CD4-positive, CD25-positive, alpha-beta regulatory T cell (primary cell): ENCODE results near the gene TCEAL3. TPM values are rescaled to one million over a fixed set of nuclear protein-coding genes. Genes with fewer than 3 reads are reported as not detected.
A peak's percentile ranks its signal among the peaks of the same experiment; 100 is the strongest.
"Not testable (repeated sequence)": the region's sequence is repeated elsewhere in the genome, so short reads cannot be mapped to it uniquely, and the experiment has no call there.

Experiments
- ATAC-seq, 2 donors: fragments of 150-1000 bp; cut with Tn5 transposase; one replicate each; pipeline ENCODE4 v1.10.0; 2021; ENCODE audit warnings: low read depth in 2 of 2, moderate number of reproducible peaks in 2 of 2, moderate library complexity in 1 of 2
- DNase-seq, 3 donors: peaks; one replicate each; pipeline versions ENCODE4 v3.0.0 to v3.0.0-alpha.2; 2012 to 2022; ENCODE audit warnings: mixed read lengths in 1 of 3
- H3K27ac ChIP-seq: one replicate; pipeline ENCODE4 v1.7.0; 2013; ENCODE audit warnings: mild to moderate bottlenecking, low read length; ENCODE audit not compliant: insufficient read depth, poor library complexity, severe bottlenecking
- H3K27me3 ChIP-seq: one replicate; pipeline ENCODE4 v1.7.0; 2013; ENCODE audit warnings: low read length; ENCODE audit not compliant: control insufficient read depth, insufficient read depth
- H3K36me3 ChIP-seq: one replicate; pipeline ENCODE4 v1.7.0; 2013; ENCODE audit warnings: mild to moderate bottlenecking, low read length, moderate library complexity; ENCODE audit not compliant: control insufficient read depth, insufficient read depth
- H3K4me1 ChIP-seq: 2 replicates; pipeline ENCODE4 v1.7.0; 2013; ENCODE audit warnings: mild to moderate bottlenecking, low read length; ENCODE audit not compliant: insufficient read depth, control insufficient read depth, poor library complexity, severe bottlenecking
- H3K4me3 ChIP-seq: one replicate; pipeline ENCODE4 v1.7.0; 2013; ENCODE audit warnings: low read depth, mild to moderate bottlenecking, low read length, moderate library complexity
- H3K9me3 ChIP-seq, 2 experiments: 1 replicate in 1 of 2; 2 replicates in 1 of 2; pipeline ENCODE4 v1.7.0; 2013; ENCODE audit warnings: low read length in 2 of 2, mild to moderate bottlenecking in 1 of 2, moderate library complexity in 1 of 2; ENCODE audit not compliant: control insufficient read depth in 2 of 2
- H3K27ac Mint-ChIP-seq, 3 donors: one replicate each; pipeline ENCODE4 v1.8.0; 2020 to 2022; ENCODE audit warnings: mild to moderate bottlenecking in 3 of 3, mixed read lengths in 3 of 3, moderate library complexity in 2 of 3
- H3K27me3 Mint-ChIP-seq: one replicate; pipeline ENCODE4 v1.8.0; 2022; ENCODE audit warnings: mild to moderate bottlenecking, mixed read lengths
- H3K36me3 Mint-ChIP-seq: one replicate; pipeline ENCODE4 v1.8.0; 2020; ENCODE audit warnings: mixed read lengths
- H3K4me1 Mint-ChIP-seq, 4 donors: one replicate each; pipeline ENCODE4 v1.8.0; 2020 to 2022; ENCODE audit warnings: mixed read lengths in 4 of 4, mild to moderate bottlenecking in 1 of 4
- H3K4me3 Mint-ChIP-seq, 4 donors: one replicate each; pipeline ENCODE4 v1.8.0; 2020 to 2022; ENCODE audit warnings: mild to moderate bottlenecking in 4 of 4, mixed read lengths in 4 of 4, moderate library complexity in 3 of 4
- H3K9me3 Mint-ChIP-seq, 7 donors: one replicate each; pipeline ENCODE4 v1.8.0; 2020 to 2022; ENCODE audit warnings: mixed read lengths in 7 of 7, mild to moderate bottlenecking in 3 of 7, moderate library complexity in 2 of 7
- polyA plus RNA-seq, 4 donors: library from polyadenylated mRNA; unstranded; fragments of 300-500 nt; fragmentation: Illumina TruSeq; gene quantifications; one replicate each; pipeline ENCODE4 v1.2.3, GENCODE V29; 2021
- total RNA-seq: library from RNA; stranded (reverse); gene quantifications from one replicate; pipeline ENCODE4 v1.2.3, GENCODE V29; 2022

The TCEAL3 gene
- total and polyA plus RNA-seq, 5 donors from 2014 or later, result 4.8 to 8.8 (median 7.0) TPM

GRCh38 chrX:103573202-103573601 lies 34.6 kb upstream of the TCEAL3 start:
- Histone ChIP-seq H3K27me3 (no peaks in the 10 kb centered on the region), H3K9me3 (no peaks in the 10 kb centered on the region), H3K4me3 (no peak overlapping the region), H3K36me3 (no peaks in the 10 kb centered on the region), H3K27ac (no peak overlapping the region), H3K4me1 (no peaks in the 10 kb centered on the region)
- H3K27me3 Mint-ChIP-seq, result peaks cover 18% of the 10 kb centered on the region
- H3K27ac Mint-ChIP-seq, result no peak overlapping the region
- ATAC-seq, result no peak
- no peak for DNase-seq
- peaks cover 0 to 1% (median 0%) of the 10 kb centered on the region in 7 donors for H3K9me3 Mint-ChIP-seq
- H3K4me3 Mint-ChIP-seq, result no peak overlapping the region
- no peaks in the 10 kb centered on the region for H3K4me1 Mint-ChIP-seq
- no peaks in the 10 kb centered on the region for H3K36me3 Mint-ChIP-seq

- Mint-ChIP-seq H3K9me3 (no peaks in the 10 kb centered on the region), H3K36me3 (no peaks in the 10 kb centered on the region), H3K27ac (peak overlapping the region in 1 of 3 donors; percentile 90), H3K27me3 (peaks cover 6% of the 10 kb centered on the region), H3K4me1 (peaks cover 0 to 14% (median 10%) of the 10 kb centered on the region in 4 donors), H3K4me3 (peak overlapping the region in 3 of 4 donors; percentile 24 to 58 (median 44))
- Histone ChIP-seq H3K27me3 (no peaks in the 10 kb centered on the region), H3K4me3 (peak overlapping the region; percentile 62), H3K36me3 (no peaks in the 10 kb centered on the region), H3K27ac (no peak overlapping the region), H3K9me3 (no peaks in the 10 kb centered on the region), H3K4me1 (peaks cover 4% of the 10 kb centered on the region)
- DNase-seq (no peak), ATAC-seq (no peak)
Measured at GRCh38 chrX:103584596-103584995, 23.2 kb upstream of the TCEAL3 start.

GRCh38 chrX:103585411-103586313 lies 22.1 kb upstream of the TCEAL3 start, which contains the start of gene TCEAL4:
TCEAL4 (plus strand) TSS chrX:103585515; CDS start chrX:103586676, 1,161 bp downstream.
- Mint-ChIP-seq H3K27ac (peak within 1 kb of the TSS in 2 of 3 donors; percentile 80 to 90), H3K9me3 (no peaks in the 10 kb centered on the region), H3K4me3 (peak within 1 kb of the TSS; percentile 70 to 92 (median 90)), H3K27me3 (peaks cover 2% of the 10 kb centered on the region), H3K36me3 (no peaks in the 10 kb centered on the region), H3K4me1 (peaks cover 8 to 22% (median 14%) of the 10 kb centered on the region in 4 donors)
- ATAC-seq, result peak; percentile 52 to 65
- Histone ChIP-seq H3K9me3 (no peaks in the 10 kb centered on the region), H3K27ac (peak within 1 kb of the TSS; percentile 47), H3K4me1 (peaks cover 4% of the 10 kb centered on the region), H3K4me3 (peak within 1 kb of the TSS; percentile 62), H3K27me3 (no peaks in the 10 kb centered on the region), H3K36me3 (no peaks in the 10 kb centered on the region)
- DNase-seq, result peak; percentile 13 to 19 (median 14)

- no peaks in the 10 kb centered on the region for H3K36me3 ChIP-seq
- Mint-ChIP-seq H3K4me1 (peaks cover 8 to 25% (median 16%) of the 10 kb centered on the region in 4 donors), H3K36me3 (no peaks in the 10 kb centered on the region), H3K4me3 (peak overlapping the region; percentile 70 to 92 (median 90)), H3K9me3 (no peaks in the 10 kb centered on the region), H3K27ac (peak overlapping the region in 1 of 3 donors; percentile 90), H3K27me3 (no peaks in the 10 kb centered on the region)
- no peak overlapping the region for H3K27ac ChIP-seq
- no peak for DNase-seq
- H3K4me1 ChIP-seq, result peaks cover 4% of the 10 kb centered on the region
- ATAC-seq, result no peak
- peak overlapping the region; percentile 62 for H3K4me3 ChIP-seq
- H3K9me3 ChIP-seq, result no peaks in the 10 kb centered on the region
- no peaks in the 10 kb centered on the region for H3K27me3 ChIP-seq
Measured at GRCh38 chrX:103586314-103586646, 21.5 kb upstream of the TCEAL3 start.

GRCh38 chrX:103586659-103587058 lies 21.1 kb upstream of the TCEAL3 start:
- peak overlapping the region in 1 of 3 donors; percentile 90 for H3K27ac Mint-ChIP-seq
- ATAC-seq (no peak), DNase-seq (no peak)
- Histone ChIP-seq H3K4me3 (no peak overlapping the region), H3K4me1 (peaks cover 4% of the 10 kb centered on the region), H3K36me3 (no peaks in the 10 kb centered on the region), H3K27ac (no peak overlapping the region), H3K9me3 (no peaks in the 10 kb centered on the region), H3K27me3 (no peaks in the 10 kb centered on the region)
- H3K4me3 Mint-ChIP-seq, result peak overlapping the region; percentile 70 to 92 (median 84)
- H3K27me3 Mint-ChIP-seq, result no peaks in the 10 kb centered on the region
- H3K36me3 Mint-ChIP-seq, result no peaks in the 10 kb centered on the region
- H3K4me1 Mint-ChIP-seq, result peaks cover 8 to 27% (median 18%) of the 10 kb centered on the region in 4 donors
- H3K9me3 Mint-ChIP-seq, result peaks cover 0 to 1% (median 0%) of the 10 kb centered on the region in 7 donors

- H3K27me3 ChIP-seq, H3K27me3 Mint-ChIP-seq, H3K36me3 Mint-ChIP-seq, H3K9me3 Mint-ChIP-seq, H3K4me3 ChIP-seq, H3K27ac ChIP-seq, H3K36me3 ChIP-seq, H3K27ac Mint-ChIP-seq, H3K4me1 ChIP-seq, ATAC-seq, H3K4me3 Mint-ChIP-seq, DNase-seq, H3K9me3 ChIP-seq: not testable (repeated sequence)
- peaks cover 4 to 24% (median 11%) of the 10 kb centered on the region in 4 donors for H3K4me1 Mint-ChIP-seq
Measured at GRCh38 chrX:103592295-103592694, 15.5 kb upstream of the TCEAL3 start.

- not testable (repeated sequence) for H3K4me1 ChIP-seq, H3K27ac Mint-ChIP-seq, H3K4me3 ChIP-seq, H3K9me3 ChIP-seq, DNase-seq, H3K4me3 Mint-ChIP-seq, H3K27ac ChIP-seq, H3K27me3 Mint-ChIP-seq, H3K36me3 ChIP-seq, H3K9me3 Mint-ChIP-seq, ATAC-seq, H3K36me3 Mint-ChIP-seq, H3K27me3 ChIP-seq
- H3K4me1 Mint-ChIP-seq, result peaks cover 3 to 19% (median 9%) of the 10 kb centered on the region in 4 donors
Measured at GRCh38 chrX:103595202-103595601, 12.6 kb upstream of the TCEAL3 start.
